K562 (cell line): ENCODE results near the gene ALK. TPM values are rescaled to one million over a fixed set of nuclear protein-coding genes. Genes with fewer than 3 reads are reported as not detected.

ENCODE experiments used
- ATAC-seq: fragments of 200-7000 bp; cut with Tn5 transposase; 3 replicates; pipeline ENCODE4 v1.9.1; 2020; ENCODE audit warnings: moderate library complexity
- BruUV-seq: library from RNA; stranded (reverse); fragments of 400-500 nt; replicated peaks from 2 replicates; lab custom pipeline; 2021; lab: Mats Ljungman, UMichigan
- CTCF ChIA-PET: fragments of 300-600 bp; formaldehyde crosslinking; extraction: SDS; loops from one replicate; lab custom pipeline; 2021; ENCODE audit warnings: low intra/inter-chr PET ratio; lab: Yijun Ruan, JAX
- POLR2A ChIA-PET: fragments of 300-600, 350-650 bp; sonication (Branson Sonifier 250); formaldehyde crosslinking; extraction: SDS; loops from one replicate; lab custom pipeline; 2021; ENCODE audit warnings: antibody characterized with exemption, inconsistent platforms; lab: Yijun Ruan, JAX
- DNase-seq, 4 experiments: peaks; one replicate each; pipeline versions ENCODE4 v3.0.0 to v3.0.0-alpha.2; 2011 to 2018; ENCODE audit warnings: low spot score in 3 of 4, mixed read lengths in 3 of 4; ENCODE audit errors: extremely low read depth in 1 of 4
- FAIRE-seq: peaks from 2 replicates; lab custom pipeline; 2011; peaks lifted over from hg19 to GRCh38; lab: Jason Lieb, UNC
- H2AFZ ChIP-seq: 2 replicates; pipeline ENCODE4 v1.6.0; 2011; ENCODE audit warnings: low read depth, low read length, control low read depth, inconsistent platforms
- H3K27ac ChIP-seq: fragments of 200-600 bp; 3 replicates; pipeline ENCODE4 v1.8.0; 2011; ENCODE audit warnings: low read depth, mild to moderate bottlenecking, control low read depth, inconsistent platforms, low read length, moderate library complexity, mixed read lengths; ENCODE audit errors: extremely low read depth
- H3K27me3 ChIP-seq, 2 experiments: fragments of 300-600 bp in 1 of 2; 2 replicates in 1 of 2; 3 replicates in 1 of 2; pipeline versions ENCODE4 v1.6.0 to v1.8.0; 2011; ENCODE audit warnings: inconsistent platforms in 2 of 2, low read length in 2 of 2, mild to moderate bottlenecking in 1 of 2, mixed read lengths in 1 of 2, moderate library complexity in 1 of 2; ENCODE audit not compliant: control insufficient read depth in 2 of 2, insufficient read depth in 2 of 2
- H3K36me3 ChIP-seq: fragments of 300-600 bp; 3 replicates; pipeline ENCODE4 v1.8.0; 2011; ENCODE audit warnings: mild to moderate bottlenecking, low read length, inconsistent platforms; ENCODE audit not compliant: control insufficient read depth, insufficient read depth
- H3K4me1 ChIP-seq, 2 experiments: fragments of 200-600 bp in 1 of 2; replicated peaks in 1 of 2; 2 replicates in 1 of 2; 3 replicates in 1 of 2; pipeline versions ENCODE4 v1.5.1 to v1.8.0; 2011; ENCODE audit warnings: inconsistent platforms in 2 of 2, low read length in 2 of 2, mild to moderate bottlenecking in 1 of 2, mixed read lengths in 1 of 2, moderate library complexity in 1 of 2; ENCODE audit not compliant: control insufficient read depth in 2 of 2, insufficient read depth in 2 of 2
- H3K4me2 ChIP-seq: 2 replicates; pipeline ENCODE4 v1.6.1; 2011; ENCODE audit warnings: low read length, control low read depth, inconsistent platforms, mixed read lengths; ENCODE audit not compliant: insufficient read depth
- H3K4me3 ChIP-seq: fragments of 200-600 bp; sonication (generic), shearing (Covaris generic); 2 replicates; pipeline ENCODE4 v1.5.1; 2016; ENCODE audit warnings: control low read depth, inconsistent platforms
- H3K79me2 ChIP-seq: fragments of 200-600 bp; 3 replicates; pipeline ENCODE4 v1.8.0; 2011; ENCODE audit warnings: low read length, inconsistent platforms; ENCODE audit not compliant: control insufficient read depth, insufficient read depth
- H3K9ac ChIP-seq, 2 experiments: 2 replicates each; pipeline versions ENCODE4 v1.6.0 to v1.6.1; 2011; ENCODE audit warnings: low read depth in 2 of 2, low read length in 2 of 2, control low read depth in 1 of 2, inconsistent platforms in 1 of 2, mild to moderate bottlenecking in 1 of 2, mixed read lengths in 1 of 2; ENCODE audit not compliant: insufficient read depth in 1 of 2
- H3K9me1 ChIP-seq: one replicate; pipeline ENCODE4 v1.6.0; 2011; ENCODE audit warnings: inconsistent platforms, mild to moderate bottlenecking, low read length, moderate library complexity; ENCODE audit not compliant: control insufficient read depth, insufficient read depth
- H3K9me3 ChIP-seq: replicated peaks from 2 replicates; pipeline ENCODE4 v1.5.1; 2011; ENCODE audit warnings: low read depth, low read length, inconsistent platforms; ENCODE audit not compliant: control insufficient read depth, insufficient read depth
- H4K20me1 ChIP-seq: replicated peaks from 2 replicates; pipeline ENCODE4 v1.6.1; 2011; ENCODE audit warnings: low read length, inconsistent platforms, mixed read lengths; ENCODE audit not compliant: control insufficient read depth, insufficient read depth
- CEBPZ ChIP-seq: fragments of 150-350 bp; IDR thresholded peaks from 2 replicates; pipeline ENCODE4 v1.6.1; 2014; ENCODE audit warnings: low read depth, mild to moderate bottlenecking, low read length, borderline replicate concordance
- MAFF ChIP-seq: IDR thresholded peaks from 2 replicates; pipeline ENCODE4 v1.6.1; 2012; ENCODE audit warnings: low read length, improper control_type of control experiment
- THAP12 ChIP-seq: fragments of 250-450 bp; sonication (Bioruptor Pico); IDR thresholded peaks from 2 replicates; pipeline ENCODE4 v1.9.0; 2021; ENCODE audit warnings: mild to moderate bottlenecking, inconsistent platforms
- ZNF316 ChIP-seq: fragments of 450-650 bp; IDR thresholded peaks from 2 replicates; pipeline ENCODE4 v1.6.1; 2016
- WGBS: fragments of 100-300 bp; shearing (Covaris generic); methylation state at CpG from one replicate; pipeline ENCODE4 v1.1.6; 2016; ENCODE audit warnings: low coverage, mixed read lengths; ENCODE audit not compliant: insufficient coverage; ENCODE audit errors: missing lambda C conversion rate; 5-methylcytosine and 5-hydroxymethylcytosine counted together
- in situ Hi-C: fragments of 300-500 bp; cut with MboI; formaldehyde crosslinking; loops from 4 replicates; pipeline ENCODE4 v1.15.0; 2018; ENCODE audit warnings: inconsistent platforms, mixed read lengths
- intact Hi-C: fragments of 100-400 bp; cut with micrococcal nuclease; formaldehyde crosslinking; loops from 2 replicates; pipeline ENCODE4 v1.14.2; 2022
- polyA plus RNA-seq, 8 experiments: library from polyadenylated mRNA; depleted of rRNA in 4 of 8; stranded (reverse) in 5 of 8; unstranded in 3 of 8; fragments of >200 nt; fragmentation: Nextera tagmentation in 2 of 8; fragmentation: Illumina TruSeq in 1 of 8; extraction: Ambion mirVana in 2 of 8; extraction: Trizol in 1 of 8; gene quantifications; 2 replicates each; pipeline versions ENCODE4 v1.2.1 to v1.2.3, GENCODE V29; 2011 to 2014; ENCODE audit warnings: inconsistent platforms in 1 of 8, missing spikeins in 1 of 8
- total RNA-seq, 7 experiments: library from RNA; depleted of rRNA in 6 of 7; stranded (reverse); fragments of >200 nt in 6 of 7; fragmentation: Illumina TruSeq in 2 of 7; extraction: Trizol in 2 of 7; gene quantifications; 2 replicates each; pipeline versions ENCODE4 v1.2.1 to v1.2.3, GENCODE V29; 2011 to 2021; ENCODE audit warnings: low replicate concordance in 1 of 7

ALK gene
- total and polyA plus RNA-seq, 9 of the 15 experiments (the other 6 are each of a cell fraction or from before 2014, with no cell fraction given) = not detected

GRCh38 chr2:29962922-29963321 lies 41.5 kb upstream of the ALK start:
- Histone ChIP-seq H3K27me3 (peaks cover 0 to 8% of the 10 kb centered on the region in 2 experiments; a peak in 2 of 5 replicates), H2AFZ (no peak overlapping the region), H3K36me3 (no peaks in the 10 kb centered on the region), H3K27ac (no peak overlapping the region), H3K4me2 (no peak overlapping the region), H3K79me2 (no peaks in the 10 kb centered on the region), H3K9me1 (no peaks in the 10 kb centered on the region), H3K9me3 (no peaks in the 10 kb centered on the region), H3K4me3 (no peak overlapping the region), H3K4me1 (no peaks in the 10 kb centered on the region), H3K9ac (no peak overlapping the region), H4K20me1 (0 out of 2 replicates have a peak, but pooled peaks cover 5% of the 10 kb centered on the region)
- no peak for ATAC-seq
- intact Hi-C loops (no loop called here), in situ Hi-C loops (no loop called here)
- 0% methylated on average over 4 of the region's 4 CpGs for WGBS
- peak; percentile 63 for TF ChIP-seq ZNF316
- peak; percentile 30; the same call in 1 of the 2 replicates for TF ChIP-seq MAFF
- no peak for TF ChIP-seq THAP12 (CRISPR knock-in tag)
- no peak for TF ChIP-seq CEBPZ
- CTCF ChIA-PET = no interaction called here
- DNase-seq = no peak
- POLR2A ChIA-PET = no interaction called here
- FAIRE-seq = no peak
- BruUV-seq = no TSS peak
